ENCODE data around the gene HNRNPA2B1.

Gene HNRNPA2B1

DNA sequence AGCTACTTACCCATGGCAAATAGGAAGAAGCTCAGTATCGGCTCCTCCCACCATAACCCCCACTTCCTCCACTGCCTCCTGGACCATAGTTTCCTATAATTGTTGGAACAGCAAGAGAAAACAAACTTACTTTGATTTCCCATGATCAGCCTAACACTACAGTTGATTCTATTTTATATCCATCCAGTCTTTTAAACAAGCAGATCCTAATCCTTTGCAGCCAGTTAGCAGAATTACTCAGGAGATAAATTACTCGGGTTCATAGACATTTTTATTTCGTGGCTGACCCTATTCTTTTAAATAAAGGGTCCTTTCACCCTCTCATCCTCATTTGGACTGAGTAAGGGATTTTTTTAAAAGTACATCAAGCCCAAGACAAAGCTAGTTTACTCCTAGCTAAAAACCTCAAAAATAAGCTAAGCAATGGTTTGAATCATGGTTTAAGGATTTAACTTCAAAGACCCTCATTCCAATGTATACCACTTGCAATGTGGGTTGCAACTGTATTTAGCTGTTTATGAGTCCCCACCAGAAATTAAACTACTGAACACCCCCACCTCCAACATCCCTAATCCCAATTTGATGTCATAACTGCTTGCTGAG is 8.0 kb downstream of the HNRNPA2B1 start:
- no peak for DNase-seq (ENCODE audit: low read depth in 2 of 2)
- H3K4me3 ChIP-seq (replicated peaks in 1 of 2; ENCODE audit: low read depth in 2 of 2, low read length in 2 of 2): no peak overlapping the region
- TF ChIP-seq CTCF (IDR thresholded peaks at IDR 0.05; ENCODE audit: low read depth, low read length): no peak

GRCh38 chr7:26191974-26192479 is 8.5 kb downstream of the HNRNPA2B1 start:
- TF ChIP-seq CTCF (IDR thresholded peaks at IDR 0.05; ENCODE audit: low read depth, low read length): no peak
- no peak for DNase-seq (ENCODE audit: low read depth in 2 of 2)
- H3K4me3 ChIP-seq (replicated peaks in 1 of 2; ENCODE audit: low read depth in 2 of 2, low read length in 2 of 2): no peak overlapping the region

DNA sequence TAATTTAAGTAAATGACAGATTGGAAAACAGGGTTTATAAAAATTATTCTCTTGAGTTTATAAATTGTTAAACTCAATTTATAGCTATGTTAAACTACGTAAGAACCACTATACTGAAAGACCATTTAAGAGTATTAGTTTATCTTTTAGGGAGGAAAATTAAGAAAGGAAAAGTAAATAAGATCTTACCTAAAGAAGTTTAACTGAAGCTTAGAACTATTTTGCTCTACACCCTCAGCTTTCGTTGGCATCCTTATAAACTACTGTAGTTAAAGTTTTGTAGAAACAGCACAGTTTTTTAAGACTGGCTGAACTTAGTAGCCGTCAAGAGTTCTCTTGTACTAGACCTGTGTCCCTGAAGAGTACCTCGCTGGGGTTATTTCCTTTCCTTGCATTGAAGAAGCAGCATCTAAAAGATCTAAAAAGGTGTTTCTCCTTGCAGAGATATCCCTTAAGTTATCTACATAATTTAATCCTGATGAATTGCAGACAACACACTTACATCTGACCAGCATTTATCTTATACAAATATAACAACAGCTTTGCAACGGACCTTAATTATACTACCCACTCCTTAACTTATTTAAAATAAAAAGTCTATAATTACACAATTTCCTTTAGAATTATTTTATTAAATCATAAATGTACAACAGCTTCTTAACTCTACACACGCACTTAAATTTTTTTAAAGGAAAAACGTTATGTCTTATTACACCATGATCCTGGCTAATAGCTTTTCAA is 9.1 kb downstream of the HNRNPA2B1 start:
- H3K4me3 ChIP-seq (replicated peaks in 1 of 2; ENCODE audit: low read depth in 2 of 2, low read length in 2 of 2): no peak overlapping the region
- no peak for DNase-seq (ENCODE audit: low read depth in 2 of 2)
- no peak for TF ChIP-seq CTCF (IDR thresholded peaks at IDR 0.05; ENCODE audit: low read depth, low read length)

DNA sequence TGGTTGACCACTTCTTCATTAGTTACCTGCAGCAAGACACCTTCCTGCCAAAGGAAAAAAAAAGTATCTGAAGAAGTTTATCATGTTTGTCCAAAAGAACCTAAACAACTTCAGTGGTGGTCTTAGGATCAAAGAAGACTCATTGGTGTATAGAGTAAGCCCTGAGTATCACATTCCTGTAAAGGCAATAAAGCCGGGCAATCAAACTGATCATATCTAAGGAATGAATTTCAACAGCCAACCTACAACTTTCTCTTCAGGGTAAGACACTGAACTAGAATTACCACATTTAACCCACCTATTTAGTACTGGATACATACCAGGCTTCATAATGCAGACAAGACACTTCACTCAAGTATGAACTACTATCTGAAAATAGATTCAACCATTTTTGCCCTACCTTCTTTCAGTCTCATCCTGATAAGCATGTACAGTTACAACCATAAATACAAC is 10.1 kb downstream of the HNRNPA2B1 start:
- TF ChIP-seq CTCF (IDR thresholded peaks at IDR 0.05; ENCODE audit: low read depth, low read length): no peak
- DNase-seq (ENCODE audit: low read depth in 2 of 2): no peak
- H3K4me3 ChIP-seq (replicated peaks in 1 of 2; ENCODE audit: low read depth in 2 of 2, low read length in 2 of 2): no peak overlapping the region

- DNase-seq (ENCODE audit: low read depth in 2 of 2): no peak
- no peak for TF ChIP-seq CTCF (IDR thresholded peaks at IDR 0.05; ENCODE audit: low read depth, low read length)
- H3K4me3 ChIP-seq (replicated peaks in 1 of 2; ENCODE audit: low read depth in 2 of 2, low read length in 2 of 2): no peak overlapping the region
Observed at GRCh38 chr7:26189697-26190096, 10.8 kb downstream of the HNRNPA2B1 start.

- no peak overlapping the region for H3K4me3 ChIP-seq (replicated peaks in 1 of 2; ENCODE audit: low read depth in 2 of 2, low read length in 2 of 2)
- no peak for TF ChIP-seq CTCF (IDR thresholded peaks at IDR 0.05; ENCODE audit: low read depth, low read length)
- no peak for DNase-seq (ENCODE audit: low read depth in 2 of 2)
Observed at GRCh38 chr7:26188957-26189541, 11.5 kb downstream of the HNRNPA2B1 start.

All from cardiac fibroblast (primary cell).